Fibroblast of skin of abdomen (primary cell): ENCODE results near the gene RSPRY1.
"Not testable (repeated sequence)": the region's sequence is repeated elsewhere in the genome, so short reads cannot be mapped to it uniquely, and the experiment has no call there.

Experiments used
- DNase-seq: peaks from one replicate; pipeline ENCODE4 v3.0.0-alpha.2; 2013

Gene RSPRY1

GRCh38 chr16:57256601-57257395, 70.7 kb downstream of the RSPRY1 start:
- DNase-seq = no peak

DNA sequence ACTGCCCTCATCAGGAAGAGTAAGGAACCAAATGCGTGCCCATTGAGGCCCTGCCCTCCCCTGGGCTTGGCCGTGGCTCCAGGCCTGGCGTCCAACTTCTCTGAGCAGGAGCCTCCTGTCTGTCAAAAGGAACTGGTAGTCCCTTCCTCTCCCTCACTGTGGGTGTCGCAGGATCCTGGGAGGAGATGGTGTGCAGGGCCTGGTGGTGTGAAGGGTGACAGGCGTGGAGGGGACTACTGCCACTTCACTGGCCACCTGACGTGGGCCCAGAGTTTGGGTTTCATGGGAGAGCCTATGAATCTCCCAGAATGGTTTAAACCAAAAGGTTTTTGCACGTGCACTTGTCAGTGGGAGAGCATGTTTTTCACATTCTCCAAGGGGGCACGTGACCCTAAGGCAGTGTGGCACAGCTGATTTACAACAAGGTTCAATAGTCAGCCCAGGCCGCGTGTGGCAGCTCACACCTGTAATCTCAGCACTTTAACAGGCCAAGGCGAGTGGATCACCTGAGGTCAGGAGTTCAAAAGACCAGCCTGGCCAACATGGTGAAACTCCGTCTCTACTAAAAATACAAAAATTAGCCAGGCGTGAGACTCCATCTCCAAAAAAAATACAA, 71.4 kb downstream of the RSPRY1 start:
- no peak for DNase-seq

DNA sequence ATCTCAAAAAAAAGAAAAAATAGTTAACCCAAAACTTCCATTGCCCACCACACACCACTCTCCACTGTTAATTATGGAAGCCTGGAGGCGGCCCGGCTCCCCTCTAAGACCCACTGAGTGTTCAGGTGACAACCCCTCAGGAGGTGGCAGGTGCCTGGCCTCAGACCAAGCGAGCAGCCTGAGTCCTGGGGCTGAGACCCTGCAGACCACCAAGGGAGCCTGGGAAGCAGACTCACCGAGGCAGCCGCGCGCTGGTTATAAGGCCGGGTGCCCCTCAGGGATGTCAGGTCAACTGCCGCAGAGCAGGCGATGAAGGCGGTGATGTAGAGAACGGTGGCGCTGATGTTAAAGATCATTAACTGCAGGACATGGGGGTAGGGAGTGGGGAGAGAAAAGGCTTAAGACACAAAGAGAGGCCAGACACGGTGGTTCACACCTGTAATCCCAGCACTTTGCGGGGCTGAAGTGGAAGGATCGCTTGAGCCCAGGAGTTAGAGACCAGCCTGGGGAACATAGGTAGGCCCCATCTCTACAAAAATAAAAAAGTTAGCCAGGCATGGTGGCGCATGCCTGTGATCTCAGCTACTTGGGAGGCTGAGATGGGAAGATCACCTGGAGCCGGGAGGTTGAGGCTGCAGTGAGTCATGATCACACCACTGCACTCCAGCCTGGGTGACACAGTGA, 72.2 kb downstream of the RSPRY1 start:
- DNase-seq = no peak

DNA sequence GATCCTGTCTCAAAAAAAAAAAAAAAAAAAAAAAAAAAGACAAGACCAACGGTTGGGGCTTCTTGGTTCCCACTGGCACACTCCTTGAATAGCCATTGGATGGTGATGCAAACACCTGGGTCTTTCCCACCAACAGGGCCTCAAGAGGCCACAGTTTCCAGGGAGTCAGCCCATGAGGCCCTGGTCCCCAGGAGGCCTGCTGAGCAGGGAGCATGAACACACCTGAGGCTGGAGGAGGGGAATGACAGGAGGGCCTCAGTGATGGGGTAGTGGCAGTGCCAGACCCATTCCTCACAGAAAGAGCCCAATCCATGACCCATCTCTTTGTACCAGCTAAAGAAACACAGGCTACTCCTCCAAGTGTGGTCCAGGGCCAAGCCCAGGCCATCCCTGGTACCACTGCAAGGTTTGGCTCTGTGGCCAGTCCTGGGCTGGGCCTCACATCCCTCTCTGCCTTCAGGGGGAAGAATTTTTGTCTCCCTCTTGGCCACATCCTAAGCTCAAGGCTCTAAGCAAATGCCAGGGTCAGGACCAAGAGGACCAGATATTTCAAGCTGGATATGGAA, 72.9 kb downstream of the RSPRY1 start:
- no peak for DNase-seq

DNA sequence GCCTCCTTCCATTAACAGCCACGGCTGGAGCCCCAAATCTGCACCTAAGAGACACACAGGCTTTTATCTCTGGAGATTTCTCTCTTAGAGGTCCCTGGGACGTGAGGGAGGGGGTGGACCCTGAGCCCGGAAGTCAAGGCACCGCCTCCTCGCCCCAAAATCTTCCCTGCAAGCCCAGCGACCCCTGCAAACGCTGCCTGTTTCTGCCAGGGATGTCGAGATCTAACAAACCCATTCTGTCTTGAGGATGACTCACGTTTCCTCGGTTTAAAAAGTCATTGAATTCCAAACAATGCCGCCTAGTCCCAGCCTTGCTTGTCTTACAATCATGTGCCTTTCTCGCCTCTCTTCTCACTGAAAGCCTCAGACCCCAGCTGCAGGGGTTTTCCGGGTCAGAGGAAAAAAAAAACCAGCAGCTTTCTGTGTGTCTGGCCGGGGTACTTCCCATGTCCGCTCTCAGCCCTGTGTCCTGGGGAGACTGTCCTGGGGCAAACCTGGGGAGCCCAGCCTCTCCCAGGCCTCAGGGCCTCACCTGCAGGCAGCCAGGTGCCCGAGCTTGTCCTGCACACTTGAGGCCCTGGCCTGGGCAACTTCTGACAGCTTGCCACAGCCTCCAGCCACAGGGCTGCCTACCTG, 74.3 kb downstream of the RSPRY1 start:
- peak; percentile 62 for DNase-seq

GRCh38 chr16:57261806-57262205, 75.7 kb downstream of the RSPRY1 start:
- no peak for DNase-seq

DNA sequence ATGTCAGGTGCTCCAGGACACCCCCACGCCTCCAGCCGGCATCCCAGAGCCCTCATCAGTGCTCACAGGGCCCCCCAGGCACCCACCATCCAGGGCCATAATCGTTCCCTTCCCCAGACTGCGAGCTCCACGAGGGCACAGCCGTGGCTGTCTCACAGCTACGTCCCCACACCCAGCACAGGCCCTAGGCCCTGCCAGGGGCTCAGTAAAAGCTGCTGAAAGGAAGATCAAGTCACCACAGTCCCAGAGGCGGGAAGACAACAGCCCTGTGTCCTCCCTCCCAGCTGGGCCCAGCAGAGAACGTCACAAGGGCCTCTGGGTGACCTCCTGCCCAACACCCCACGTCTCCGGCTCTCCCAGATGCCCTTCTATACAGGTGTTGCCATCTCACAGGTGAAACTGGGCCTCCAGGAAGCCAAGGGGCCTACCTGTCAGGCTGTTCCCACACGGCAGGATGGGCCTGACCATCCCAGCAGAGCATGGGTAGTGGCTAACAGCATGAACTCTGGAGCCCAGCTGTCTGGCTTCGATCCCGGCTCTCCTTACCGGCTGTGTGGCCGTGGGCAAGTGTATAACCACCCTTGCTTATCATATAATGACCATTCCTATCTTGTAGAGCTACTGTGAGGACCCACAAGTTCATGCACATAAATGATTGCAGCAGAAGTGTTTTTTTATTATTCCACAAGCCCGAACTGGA, 76.9 kb downstream of the RSPRY1 start:
- DNase-seq = no peak

GRCh38 chr16:57263541-57264351, 77.6 kb downstream of the RSPRY1 start:
- DNase-seq = no peak

GRCh38 chr16:57264381-57264780, 78.3 kb downstream of the RSPRY1 start:
- no peak for DNase-seq

- no peak for DNase-seq
Measured at GRCh38 chr16:57264950-57265371, 78.8 kb downstream of the RSPRY1 start.

GRCh38 chr16:57265850-57266530, 79.9 kb downstream of the RSPRY1 start:
- no peak for DNase-seq

DNA sequence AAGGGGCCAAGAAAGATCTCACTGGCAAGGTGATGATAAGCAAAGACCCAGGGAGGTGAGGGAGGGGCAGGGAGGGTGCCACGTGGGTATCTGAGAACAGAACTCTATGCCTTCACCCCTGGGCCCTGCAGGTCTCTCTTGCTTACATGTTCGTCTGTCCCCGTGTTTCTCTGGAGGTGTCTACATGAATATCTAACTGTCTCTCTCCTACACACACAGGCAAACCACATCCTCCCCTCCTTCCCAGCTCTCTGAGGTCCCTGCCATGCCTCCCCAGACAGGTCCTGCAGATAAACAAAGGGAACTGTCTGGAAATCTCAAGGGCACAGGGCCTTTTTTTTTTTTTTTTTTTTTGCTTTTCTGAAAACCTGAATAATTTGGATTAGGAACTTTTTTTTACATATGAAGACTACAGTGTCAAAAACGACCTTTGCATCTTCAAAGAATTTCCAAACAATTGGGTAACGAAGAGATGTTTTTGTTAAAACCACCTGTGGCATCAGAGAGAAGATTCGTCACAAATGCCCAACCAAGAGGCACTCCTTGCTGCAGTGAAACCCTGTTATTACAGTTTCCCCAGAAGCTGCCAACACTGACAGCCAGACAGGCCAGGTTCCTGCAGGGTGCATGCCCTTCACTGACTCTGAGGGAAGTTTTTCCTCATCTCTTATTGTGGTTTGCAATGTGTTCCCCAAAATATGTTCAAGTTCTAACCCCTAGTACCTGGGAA, 80.6 kb downstream of the RSPRY1 start:
- no peak for DNase-seq

GRCh38 chr16:57267343-57267742, 81.2 kb downstream of the RSPRY1 start:
- not testable (repeated sequence) for DNase-seq

- DNase-seq = no peak
Measured at GRCh38 chr16:57268804-57269800, 83.0 kb downstream of the RSPRY1 start.

DNA sequence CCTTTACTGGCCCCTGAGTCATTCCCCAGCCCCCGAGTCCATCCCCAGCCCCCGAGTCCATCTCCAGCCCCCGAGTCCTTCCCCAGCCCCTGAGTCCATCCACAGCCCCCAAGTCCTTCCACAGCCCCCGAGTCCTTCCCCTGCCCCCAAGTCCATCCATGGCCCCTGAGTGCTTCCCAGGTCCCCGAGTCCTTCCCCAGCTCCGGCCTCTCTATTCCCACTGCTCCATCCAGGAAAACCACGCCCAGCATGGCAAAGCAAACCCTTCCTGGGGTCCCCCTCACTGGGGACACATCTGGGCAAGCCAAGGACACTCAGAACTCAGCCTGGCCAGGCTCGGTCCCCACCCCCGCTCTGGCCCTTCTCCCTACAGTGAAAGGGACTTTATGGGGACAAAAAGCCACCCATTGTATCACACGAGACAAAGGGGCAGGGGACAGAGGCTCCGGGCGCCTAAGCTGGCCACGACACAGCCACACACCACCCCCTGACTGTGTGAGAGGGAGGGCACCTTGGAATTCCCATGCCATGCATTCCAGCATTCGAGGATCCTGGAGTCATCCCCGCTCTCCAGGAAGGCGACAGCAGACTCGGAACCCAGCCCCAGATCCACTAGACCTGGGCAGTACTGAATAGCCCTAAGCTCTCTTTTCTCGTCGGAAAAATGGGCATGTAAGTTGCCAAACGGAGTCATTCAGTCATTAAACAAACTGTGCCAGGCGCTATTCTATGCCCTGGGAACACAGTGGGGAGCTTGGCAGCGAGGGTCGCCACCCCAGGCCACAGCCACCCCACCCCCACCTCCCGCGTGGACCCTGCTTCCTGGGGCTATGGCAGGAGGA, 84.3 kb downstream of the RSPRY1 start:
- DNase-seq = no peak

DNA sequence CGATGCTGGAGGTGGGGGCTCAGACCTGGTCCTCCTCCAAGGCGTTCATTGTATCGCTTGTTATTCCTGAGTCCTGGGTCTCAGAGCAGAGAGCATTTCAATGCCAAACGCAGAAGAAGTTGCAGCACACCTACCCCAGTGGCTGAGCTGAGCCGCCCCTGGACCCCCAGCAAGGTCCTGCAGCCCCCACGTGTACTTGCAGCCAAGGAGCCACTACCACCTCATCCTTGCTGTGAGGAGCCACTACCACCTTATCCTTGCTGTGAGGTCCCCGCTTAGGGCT, 84.9 kb downstream of the RSPRY1 start:
- no peak for DNase-seq

- DNase-seq = no peak
Measured at GRCh38 chr16:57271867-57272495, 85.9 kb downstream of the RSPRY1 start.
